Keratinocyte (primary cell): Measurements from ENCODE around the gene TRIM14.

Source experiments
- CTCF ChIP-seq, 3 experiments: IDR thresholded peaks in 1 of 3; conservative IDR thresholded peaks in 1 of 3; optimal IDR thresholded peaks in 1 of 3; 2 replicates in 2 of 3; 3 replicates in 1 of 3; pipeline versions ENCODE3 to v1.5.1; 2011; ENCODE audit warnings: low read length in 3 of 3, mild to moderate bottlenecking in 3 of 3, moderate library complexity in 2 of 3, control low read depth in 1 of 3, inconsistent platforms in 1 of 3; ENCODE audit not compliant: insufficient read depth in 2 of 3; ENCODE audit errors: extremely low read depth in 1 of 3
- EZH2 ChIP-seq: IDR thresholded peaks from one replicate; pipeline ENCODE4 v1.6.1; 2012; ENCODE audit warnings: inconsistent platforms, mild to moderate bottlenecking, low read length, moderate library complexity

- peak in 2 of 3 experiments; percentile 13 to 31 for TF ChIP-seq CTCF (optimal IDR thresholded peaks at IDR 0.05 in 1 of 3, IDR thresholded peaks at IDR 0.05 in 1 of 3, conservative IDR thresholded peaks at IDR 0.05 in 1 of 3; ENCODE audit: extremely low read depth in 1 of 3, insufficient read depth in 2 of 3, low read length in 3 of 3)
- TF ChIP-seq EZH2 = no peak
Measured at GRCh38 chr9:98056269-98057137, 62.5 kb downstream of the TRIM14 start, which contains the start of gene NANS.
